Measurements from ENCODE around the gene CCDC106.

Gene CCDC106

DNA sequence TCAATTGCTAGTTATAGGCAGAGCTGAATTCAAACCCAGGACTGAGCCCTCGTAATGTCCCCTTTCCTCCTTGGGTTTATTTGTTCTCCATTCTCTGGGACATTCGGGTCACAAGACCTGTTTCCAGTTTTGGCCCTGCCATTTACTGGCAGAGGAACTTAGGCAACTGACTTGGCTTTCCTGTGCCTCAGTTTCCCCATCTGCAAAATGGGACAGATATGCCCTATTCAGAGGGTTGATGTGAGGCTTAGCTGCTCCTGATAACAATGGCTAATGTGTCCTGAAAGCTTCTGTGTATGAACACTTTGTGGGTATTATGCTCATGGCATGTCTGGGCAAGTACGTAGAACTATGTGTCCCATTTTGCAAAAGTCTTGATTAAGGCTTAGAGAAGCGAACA lies 46.9 kb upstream of the CCDC106 start:
- CTCF ChIA-PET = interaction anchor here (0.6 kb wide), 1 partner anchor 15 kb away, joined by 3 read pairs; no protein-coding TSS in a partner anchor
- TF ChIP-seq NFRKB (IDR thresholded peaks at IDR 0.05) (no peak), LEF1 (IDR thresholded peaks at IDR 0.05; ENCODE audit: borderline replicate concordance) (no peak)
- no peak for DNase-seq (ENCODE audit: extremely low spot score)
- POLR2A ChIA-PET = interaction anchor here (1.4 kb wide), 1 partner anchor 24 kb away, joined by 3 read pairs; the partner anchor contains the start of gene ZNF784

DNA sequence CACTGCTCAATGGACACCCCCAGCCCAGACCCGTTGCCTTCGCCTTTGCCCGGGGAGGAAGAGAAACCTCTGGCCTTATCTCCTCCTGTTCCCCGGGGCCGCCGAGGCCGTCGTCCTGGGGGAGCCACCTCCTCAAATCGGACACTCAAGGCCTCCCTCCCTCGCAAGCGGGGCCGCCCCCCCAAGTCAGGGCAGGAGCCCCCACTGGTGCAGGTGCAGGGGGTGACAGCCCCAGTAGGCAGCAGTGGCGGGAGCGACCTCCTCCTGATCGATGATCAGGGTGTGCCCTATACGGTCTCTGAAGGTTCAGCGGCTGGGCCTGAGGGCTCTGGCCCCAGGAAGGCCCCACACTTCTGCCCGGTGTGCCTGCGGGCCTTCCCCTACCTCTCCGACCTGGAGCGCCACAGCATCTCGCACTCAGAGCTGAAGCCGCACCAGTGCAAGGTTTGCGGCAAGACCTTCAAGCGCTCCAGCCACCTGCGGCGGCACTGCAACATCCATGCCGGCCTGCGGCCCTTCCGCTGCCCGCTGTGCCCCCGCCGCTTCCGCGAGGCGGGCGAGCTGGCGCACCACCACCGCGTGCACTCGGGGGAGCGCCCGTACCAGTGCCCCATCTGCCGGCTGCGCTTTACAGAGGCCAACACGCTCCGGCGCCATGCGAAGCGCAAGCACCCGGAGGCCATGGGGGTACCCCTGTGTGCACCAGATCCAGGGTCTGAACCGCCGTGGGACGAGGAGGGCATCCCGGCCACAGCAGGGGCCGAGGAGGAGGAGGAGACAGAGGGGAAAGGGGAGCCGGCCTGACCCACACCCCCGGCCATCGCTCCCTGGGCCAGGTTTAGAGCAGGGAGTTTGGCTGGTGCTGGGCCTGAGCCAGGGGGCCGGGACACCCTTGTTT lies 45.7 kb upstream of the CCDC106 start:
- CTCF ChIA-PET = no interaction called here
- no peak for TF ChIP-seq FOXM1 (IDR thresholded peaks at IDR 0.05; ENCODE audit: borderline replicate concordance)
- TF ChIP-seq, protein P1, sequence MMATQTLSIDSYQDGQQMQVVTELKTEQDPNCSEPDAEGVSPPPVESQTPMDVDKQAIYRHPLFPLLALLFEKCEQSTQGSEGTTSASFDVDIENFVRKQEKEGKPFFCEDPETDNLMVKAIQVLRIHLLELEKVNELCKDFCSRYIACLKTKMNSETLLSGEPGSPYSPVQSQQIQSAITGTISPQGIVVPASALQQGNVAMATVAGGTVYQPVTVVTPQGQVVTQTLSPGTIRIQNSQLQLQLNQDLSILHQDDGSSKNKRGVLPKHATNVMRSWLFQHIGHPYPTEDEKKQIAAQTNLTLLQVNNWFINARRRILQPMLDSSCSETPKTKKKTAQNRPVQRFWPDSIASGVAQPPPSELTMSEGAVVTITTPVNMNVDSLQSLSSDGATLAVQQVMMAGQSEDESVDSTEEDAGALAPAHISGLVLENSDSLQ (IDR thresholded peaks at IDR 0.05) = no peak
- no peak for TF ChIP-seq LEF1 (IDR thresholded peaks at IDR 0.05; ENCODE audit: borderline replicate concordance)
- no peak for TF ChIP-seq TARDBP (IDR thresholded peaks at IDR 0.05)
- TF ChIP-seq SP1 (IDR thresholded peaks at IDR 0.05) = no peak
- no peak for TF ChIP-seq SUZ12 (IDR thresholded peaks at IDR 0.05)
- TF ChIP-seq ARNT (IDR thresholded peaks at IDR 0.05) = no peak
- no peak for TF ChIP-seq HDGF (IDR thresholded peaks at IDR 0.05; ENCODE audit: borderline replicate concordance)
- no peak for TF ChIP-seq CTBP1 (IDR thresholded peaks at IDR 0.05; ENCODE audit: borderline replicate concordance)
- TF ChIP-seq NFRKB (IDR thresholded peaks at IDR 0.05) = no peak
- TF ChIP-seq FOXA1 (IDR thresholded peaks at IDR 0.05) = no peak
- no peak for TF ChIP-seq ELF4 (IDR thresholded peaks at IDR 0.05)
- TF ChIP-seq L3MBTL2 (conservative IDR thresholded peaks at IDR 0.05) = no peak
- no peak for TF ChIP-seq BHLHE40 (IDR thresholded peaks at IDR 0.05; ENCODE audit: borderline replicate concordance)
- DNase-seq (ENCODE audit: extremely low spot score) = no peak
- POLR2A ChIA-PET = interaction anchor here (1.4 kb wide), 1 partner anchor 23 kb away, joined by 3 read pairs; the partner anchor contains the start of gene ZNF784

- ChIA-PET POLR2A (no interaction called here), CTCF (no interaction called here)
- DNase-seq (ENCODE audit: extremely low spot score) = no peak
- TF ChIP-seq, protein P1 (IDR thresholded peaks at IDR 0.05) = no peak
- no peak for TF ChIP-seq ARNT (IDR thresholded peaks at IDR 0.05)
- TF ChIP-seq ZNF384 (IDR thresholded peaks at IDR 0.05) = no peak
- no peak for TF ChIP-seq L3MBTL2 (conservative IDR thresholded peaks at IDR 0.05)
- TF ChIP-seq FOXM1 (IDR thresholded peaks at IDR 0.05; ENCODE audit: borderline replicate concordance) = no peak
- no peak for TF ChIP-seq LEF1 (IDR thresholded peaks at IDR 0.05; ENCODE audit: borderline replicate concordance)
- TF ChIP-seq HDGF (IDR thresholded peaks at IDR 0.05; ENCODE audit: borderline replicate concordance) = no peak
- no peak for TF ChIP-seq TARDBP (IDR thresholded peaks at IDR 0.05)
- TF ChIP-seq BHLHE40 (IDR thresholded peaks at IDR 0.05; ENCODE audit: borderline replicate concordance) = no peak
- TF ChIP-seq ELF4 (IDR thresholded peaks at IDR 0.05) = no peak
- TF ChIP-seq CTBP1 (IDR thresholded peaks at IDR 0.05; ENCODE audit: borderline replicate concordance) = no peak
- no peak for TF ChIP-seq SUZ12 (IDR thresholded peaks at IDR 0.05)
- no peak for TF ChIP-seq NFRKB (IDR thresholded peaks at IDR 0.05)
- no peak for TF ChIP-seq FOXK2 (IDR thresholded peaks at IDR 0.05)
- no peak for TF ChIP-seq FOXA1 (IDR thresholded peaks at IDR 0.05)
- TF ChIP-seq SP1 (IDR thresholded peaks at IDR 0.05) = no peak
Observed at GRCh38 chr19:55603115-55603514, 44.9 kb upstream of the CCDC106 start.

DNA sequence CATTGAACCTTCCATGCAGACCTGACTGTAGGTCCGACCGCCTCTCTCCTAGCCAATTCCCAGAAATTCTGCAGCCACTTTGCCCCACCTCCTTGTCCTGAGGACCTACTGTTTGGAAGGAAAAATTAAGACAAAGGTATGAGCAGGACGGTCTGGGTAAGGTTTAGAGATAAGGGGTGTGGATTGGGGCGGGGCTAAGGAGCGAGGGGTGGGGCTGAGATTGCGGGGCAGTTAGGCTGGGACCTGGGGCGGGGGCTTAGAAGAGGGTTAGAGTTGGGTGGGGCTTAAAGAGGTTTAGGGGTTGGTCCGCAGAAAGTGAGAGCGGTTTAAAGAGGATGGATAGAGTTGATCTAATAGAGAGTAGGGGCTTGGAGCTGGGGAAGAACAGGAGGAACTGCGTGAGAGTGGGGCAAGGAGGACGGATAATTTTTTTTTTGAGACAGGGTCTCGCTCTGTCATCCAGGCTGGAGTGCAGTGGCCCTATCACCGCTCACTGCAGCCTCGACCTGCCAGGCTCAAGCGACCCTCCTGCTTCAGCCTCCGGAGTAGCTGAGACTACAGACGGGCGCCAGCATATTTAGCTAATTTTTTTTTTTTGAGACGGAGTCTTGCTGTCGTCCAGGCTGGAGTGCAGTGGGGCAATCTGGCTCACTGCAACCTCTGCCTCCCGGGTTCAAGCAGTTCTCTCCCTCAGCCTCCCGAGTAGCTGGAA lies 44.3 kb upstream of the CCDC106 start:
- CTCF ChIA-PET = interaction anchor here (0.6 to 2.8 kb wide), 2 partner anchors 51 to 136 kb away, joined by 6 to 9 read pairs; no protein-coding TSS in a partner anchor
- no peak for DNase-seq (ENCODE audit: extremely low spot score)
- POLR2A ChIA-PET = interaction anchor here (0.5 to 3.2 kb wide), 7 partner anchors 17 to 195 kb away, joined by 3 to 24 read pairs (median 5); partner anchors contain the start of genes ZNF579, ZNF580 and ZNF784
- no peak for TF ChIP-seq FOXA1 (IDR thresholded peaks at IDR 0.05)

DNA sequence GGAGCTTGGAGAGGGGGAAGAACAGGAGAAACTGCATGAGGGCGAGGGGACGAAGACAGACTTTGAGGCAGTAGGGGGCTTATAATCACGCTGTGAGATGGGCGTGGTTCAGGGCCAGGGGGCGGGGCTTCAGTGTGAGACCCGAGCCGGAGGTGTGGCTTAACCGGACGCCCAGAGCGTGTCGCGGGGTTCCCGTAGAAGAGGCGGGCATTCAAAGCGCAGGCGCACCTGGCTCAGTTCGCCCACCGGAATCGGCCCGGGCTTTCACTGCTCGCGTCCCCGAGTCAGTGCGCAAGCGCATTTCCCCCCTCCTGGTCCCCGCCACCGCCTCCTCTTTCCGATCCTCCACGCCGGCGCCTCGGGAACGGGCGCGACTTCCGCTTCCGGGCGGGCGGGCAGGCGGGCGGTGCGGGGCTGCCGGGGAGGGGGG lies 42.8 kb upstream of the CCDC106 start:
- POLR2A ChIA-PET = interaction anchor here (0.6 to 3.2 kb wide), 9 partner anchors 14 to 934 kb away, joined by 3 to 24 read pairs (median 6); partner anchors contain the start of genes ZNF579 and ZNF784
- CTCF ChIA-PET = interaction anchor here (0.5 to 2.8 kb wide), 6 partner anchors 12 to 1207 kb away, joined by 3 to 9 read pairs (median 4); partner anchors contain the start of gene ZNF784

GRCh38 chr19:55605637-55606470 lies 42.2 kb upstream of the CCDC106 start, which contains the start of gene ZNF865:
ZNF865 (plus strand) TSS chr19:55605647; CDS start chr19:55613619, 7,972 bp downstream.
- TF ChIP-seq L3MBTL2 (conservative IDR thresholded peaks at IDR 0.05) = peak; percentile 83
- no peak for TF ChIP-seq HDGF (IDR thresholded peaks at IDR 0.05; ENCODE audit: borderline replicate concordance)
- ChIA-PET POLR2A (interaction anchor here (0.7 to 3.2 kb wide), 13 partner anchors 13 to 89 kb away, joined by 3 to 24 read pairs (median 3); partner anchors contain the start of genes ZNF579 and ZNF784), CTCF (interaction anchor here (0.5 to 2.8 kb wide), 10 partner anchors 12 to 1207 kb away, joined by 3 to 9 read pairs (median 4); partner anchors contain the start of gene ZNF784)
- DNase-seq (ENCODE audit: extremely low spot score) = peak; percentile 70

More for the DNA sequence above, 42.8 kb upstream of the CCDC106 start:
- DNase-seq (ENCODE audit: extremely low spot score) = peak; percentile 93
- no peak for TF ChIP-seq LEF1 (IDR thresholded peaks at IDR 0.05; ENCODE audit: borderline replicate concordance)
- TF ChIP-seq L3MBTL2 (conservative IDR thresholded peaks at IDR 0.05) = peak; percentile 76

All from HEK293T (cell line).